OCI-LY7 (cell line): ENCODE data around the gene GOLGA8H.
"Not testable (repeated sequence)": the region's sequence is repeated elsewhere in the genome, so short reads cannot be mapped to it uniquely, and the experiment has no call there.

Experiments
- EZH2phosphoT487 ChIP-seq: fragments of 200-600 bp; sonication (generic); IDR thresholded peaks from 2 replicates; pipeline ENCODE4 v1.6.1; 2018; ENCODE audit warnings: low read depth, borderline replicate concordance, mild to moderate bottlenecking, mixed run types, antibody characterized with exemption, low read length, moderate library complexity, mixed read lengths
- TF ChIP-seq, protein P1 (sequence below): fragments of 200-600 bp; sonication (generic); conservative IDR thresholded peaks from 2 replicates; pipeline ENCODE4 v1.5.1; 2014; ENCODE audit warnings: mild to moderate bottlenecking, antibody characterized with exemption, low read length, moderate library complexity, mixed read lengths

DNA sequence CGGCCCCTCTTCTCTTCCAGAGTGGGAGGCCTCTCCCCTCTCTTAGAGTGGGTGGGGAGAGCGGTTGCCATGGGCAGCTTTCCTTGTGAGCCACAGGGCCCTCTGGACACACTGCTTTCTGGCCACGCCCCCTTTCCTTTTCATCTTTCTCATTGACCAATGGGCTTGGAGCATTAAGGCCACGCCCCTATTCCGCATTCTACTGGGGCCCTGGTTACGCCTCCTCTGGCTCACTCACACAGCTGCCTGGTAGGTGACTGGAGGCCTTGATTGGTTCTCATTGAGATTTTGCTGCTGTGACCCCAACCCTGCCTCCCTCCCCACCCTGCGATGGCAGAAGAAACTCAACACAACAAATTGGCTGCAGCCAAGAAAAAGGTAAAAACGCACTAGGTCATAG is at the start of gene GOLGA8H:
- TF ChIP-seq, protein P1, sequence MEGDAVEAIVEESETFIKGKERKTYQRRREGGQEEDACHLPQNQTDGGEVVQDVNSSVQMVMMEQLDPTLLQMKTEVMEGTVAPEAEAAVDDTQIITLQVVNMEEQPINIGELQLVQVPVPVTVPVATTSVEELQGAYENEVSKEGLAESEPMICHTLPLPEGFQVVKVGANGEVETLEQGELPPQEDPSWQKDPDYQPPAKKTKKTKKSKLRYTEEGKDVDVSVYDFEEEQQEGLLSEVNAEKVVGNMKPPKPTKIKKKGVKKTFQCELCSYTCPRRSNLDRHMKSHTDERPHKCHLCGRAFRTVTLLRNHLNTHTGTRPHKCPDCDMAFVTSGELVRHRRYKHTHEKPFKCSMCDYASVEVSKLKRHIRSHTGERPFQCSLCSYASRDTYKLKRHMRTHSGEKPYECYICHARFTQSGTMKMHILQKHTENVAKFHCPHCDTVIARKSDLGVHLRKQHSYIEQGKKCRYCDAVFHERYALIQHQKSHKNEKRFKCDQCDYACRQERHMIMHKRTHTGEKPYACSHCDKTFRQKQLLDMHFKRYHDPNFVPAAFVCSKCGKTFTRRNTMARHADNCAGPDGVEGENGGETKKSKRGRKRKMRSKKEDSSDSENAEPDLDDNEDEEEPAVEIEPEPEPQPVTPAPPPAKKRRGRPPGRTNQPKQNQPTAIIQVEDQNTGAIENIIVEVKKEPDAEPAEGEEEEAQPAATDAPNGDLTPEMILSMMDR: not testable (repeated sequence)
- not testable (repeated sequence) for TF ChIP-seq EZH2phosphoT487
